HL-60 (cell line): ENCODE measurements around the gene MRGPRF.

ENCODE experiments used
- CTCF ChIP-seq: IDR thresholded peaks from one replicate; pipeline ENCODE4 v1.5.1; 2011; ENCODE audit warnings: low read length, control low read depth, inconsistent platforms; ENCODE audit not compliant: insufficient read depth
- POLR2AphosphoS5 ChIP-seq: IDR thresholded peaks from 2 replicates; pipeline ENCODE4 v1.6.1; 2012; ENCODE audit warnings: low read depth
- SPI1 ChIP-seq: IDR thresholded peaks from 2 replicates; pipeline ENCODE4 v1.6.1; 2012; ENCODE audit warnings: low read depth, mild to moderate bottlenecking, borderline replicate concordance

GRCh38 chr11:69010964-69011623 lies 2.0 kb downstream of the MRGPRF start:
- TF ChIP-seq POLR2AphosphoS5 = no peak
- TF ChIP-seq CTCF = no peak
- no peak for TF ChIP-seq SPI1
